Adipocyte (in vitro differentiated cells): Measurements from ENCODE around the gene CARD11.

Experiments used
- DNase-seq: peaks from one replicate; pipeline ENCODE4 v3.0.0-alpha.2; 2015; ENCODE audit warnings: low read depth
- H3K27me3 ChIP-seq: replicated peaks from 2 replicates; pipeline ENCODE4 v1.7.0; 2013; ENCODE audit warnings: mild to moderate bottlenecking, low read length, moderate library complexity; ENCODE audit not compliant: control insufficient read depth, insufficient read depth
- H3K36me3 ChIP-seq: 2 replicates; pipeline ENCODE4 v1.7.0; 2013; ENCODE audit warnings: low read length, mild to moderate bottlenecking, moderate library complexity; ENCODE audit not compliant: control insufficient read depth, insufficient read depth, severe bottlenecking
- H3K4me1 ChIP-seq: 2 replicates; pipeline ENCODE4 v1.7.0; 2013; ENCODE audit warnings: mild to moderate bottlenecking, low read length, moderate library complexity; ENCODE audit not compliant: control insufficient read depth, insufficient read depth
- H3K4me3 ChIP-seq: 2 replicates; pipeline ENCODE4 v1.7.0; 2013; ENCODE audit warnings: mild to moderate bottlenecking, low read length, moderate library complexity
- H3K9ac ChIP-seq: 2 replicates; pipeline ENCODE4 v1.7.0; 2013; ENCODE audit warnings: mild to moderate bottlenecking, low read length, moderate library complexity
- H3K9me3 ChIP-seq: 2 replicates; pipeline ENCODE4 v1.7.0; 2013; ENCODE audit warnings: mild to moderate bottlenecking, low read length, moderate library complexity; ENCODE audit not compliant: control insufficient read depth

Gene CARD11

DNA sequence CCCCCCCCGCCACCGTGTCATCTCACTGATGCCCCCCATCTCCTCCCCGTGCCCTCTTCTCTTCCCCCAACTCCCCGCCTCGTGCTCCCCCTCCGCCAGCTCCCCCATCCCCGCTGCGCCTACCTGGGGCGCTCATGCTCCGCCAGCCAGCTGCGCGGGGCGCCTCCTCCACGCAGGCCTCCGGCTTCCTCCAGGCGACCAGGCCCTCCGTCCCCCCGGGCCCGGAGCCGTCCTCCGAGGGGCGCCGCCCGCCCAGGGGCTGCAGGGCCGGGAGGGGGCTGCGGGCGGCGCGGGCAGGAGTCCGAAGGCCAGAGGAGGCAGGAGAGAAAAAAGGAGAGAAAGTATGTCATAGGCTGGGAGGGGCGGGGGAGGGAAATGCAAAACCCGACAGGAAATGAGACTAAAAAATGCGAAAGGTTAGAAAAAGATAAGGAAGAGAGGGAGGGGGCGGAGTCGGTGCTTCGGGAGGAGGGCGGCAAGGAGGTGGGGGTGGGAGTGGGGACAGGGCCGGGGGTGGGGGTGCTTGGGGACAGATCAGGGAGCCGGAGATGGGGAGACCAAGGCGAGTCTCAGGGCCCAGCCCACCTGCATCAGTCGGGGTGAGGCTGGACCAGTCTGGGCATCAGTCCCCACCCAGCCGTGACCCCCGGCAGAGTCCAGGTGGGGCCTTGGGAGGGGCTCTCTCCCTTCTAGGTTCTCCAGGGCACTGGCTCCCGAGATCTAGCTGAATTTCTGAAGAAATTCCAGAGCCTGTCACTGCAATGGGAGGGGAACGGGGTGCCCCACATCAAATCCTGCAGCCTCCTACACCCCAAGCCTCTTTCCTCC, at the start of gene CARD11:
CARD11 (minus strand) TSS at position 324 of the 828 bp plus-strand sequence. CDS start 85,361 bp downstream, outside the sequence.
- no peaks in the 10 kb centered on the region for H3K9me3 ChIP-seq
- peaks cover 6% of the 10 kb centered on the region for H3K27me3 ChIP-seq
- no peak within 1 kb of the TSS for H3K4me3 ChIP-seq
- no peak within 1 kb of the TSS for H3K9ac ChIP-seq
- H3K36me3 ChIP-seq = no peaks in the 10 kb centered on the region
- no peak for DNase-seq
- H3K4me1 ChIP-seq = no peaks in the 10 kb centered on the region

DNA sequence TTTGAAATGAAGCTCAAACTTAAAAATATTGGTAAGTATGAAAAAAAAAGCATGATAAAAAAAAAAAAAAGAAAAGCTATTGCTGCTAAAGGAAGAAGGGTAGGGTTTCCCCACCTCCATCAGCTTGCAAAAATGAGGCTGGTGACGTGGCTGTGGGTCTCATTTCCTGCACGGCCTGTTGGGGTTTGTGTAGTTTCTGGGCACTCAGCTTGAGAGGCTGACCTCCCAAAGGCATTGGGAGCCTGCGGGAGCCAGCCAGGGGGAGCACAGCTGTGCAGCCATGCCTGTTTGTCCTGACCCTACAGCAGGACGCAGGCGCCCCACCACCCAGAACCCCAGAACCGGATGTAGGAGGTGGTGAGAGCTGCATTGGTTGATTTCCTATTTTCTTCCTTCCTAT, 48.8 kb upstream of the CARD11 start:
- no peak for DNase-seq
- Histone ChIP-seq H3K4me3 (no peak overlapping the region), H3K9ac (no peak overlapping the region)

DNA sequence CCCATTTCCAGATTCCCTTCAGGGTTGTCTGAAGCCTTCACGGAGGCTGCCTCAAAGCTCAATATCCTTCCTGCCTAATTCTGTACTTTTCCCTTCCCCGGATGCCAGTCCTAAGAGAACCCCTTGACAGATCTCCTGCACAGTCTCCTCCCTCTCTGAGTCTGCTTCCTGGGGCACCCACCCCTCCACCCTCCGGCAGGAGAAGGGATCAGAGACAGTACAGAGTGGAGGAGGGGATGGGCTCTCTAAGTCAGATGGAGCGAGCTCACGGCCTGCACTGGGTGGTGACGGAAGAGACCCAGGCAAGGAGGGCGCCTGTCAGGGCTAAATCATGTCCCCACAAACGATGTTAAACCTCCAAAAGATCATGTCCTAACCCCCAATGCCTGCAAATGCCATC, 48.0 kb upstream of the CARD11 start:
- Histone ChIP-seq H3K4me3 (no peak overlapping the region), H3K9ac (no peak overlapping the region), H3K36me3 (no peaks in the 10 kb centered on the region), H3K4me1 (no peaks in the 10 kb centered on the region), H3K27me3 (peaks cover 9% of the 10 kb centered on the region), H3K9me3 (peaks cover 3% of the 10 kb centered on the region)
- DNase-seq = no peak

More for the DNA sequence above, 48.8 kb upstream of the CARD11 start:
- H3K9me3 ChIP-seq = peaks cover 3% of the 10 kb centered on the region
- H3K4me1 ChIP-seq = no peaks in the 10 kb centered on the region
- H3K36me3 ChIP-seq = no peaks in the 10 kb centered on the region
- peaks cover 1% of the 10 kb centered on the region for H3K27me3 ChIP-seq

GRCh38 chr7:3089493-3089892, 45.8 kb upstream of the CARD11 start:
- H3K9ac ChIP-seq = no peak overlapping the region
- peaks cover 12% of the 10 kb centered on the region for H3K27me3 ChIP-seq
- DNase-seq = no peak
- no peaks in the 10 kb centered on the region for H3K4me1 ChIP-seq
- H3K36me3 ChIP-seq = no peaks in the 10 kb centered on the region
- no peaks in the 10 kb centered on the region for H3K9me3 ChIP-seq
- H3K4me3 ChIP-seq = no peak overlapping the region

- H3K4me1 ChIP-seq = no peaks in the 10 kb centered on the region
- no peak overlapping the region for H3K9ac ChIP-seq
- no peaks in the 10 kb centered on the region for H3K9me3 ChIP-seq
- H3K36me3 ChIP-seq = no peaks in the 10 kb centered on the region
- peaks cover 12% of the 10 kb centered on the region for H3K27me3 ChIP-seq
- H3K4me3 ChIP-seq = no peak overlapping the region
- no peak for DNase-seq
Measured at GRCh38 chr7:3087243-3087755, 43.6 kb upstream of the CARD11 start.

DNA sequence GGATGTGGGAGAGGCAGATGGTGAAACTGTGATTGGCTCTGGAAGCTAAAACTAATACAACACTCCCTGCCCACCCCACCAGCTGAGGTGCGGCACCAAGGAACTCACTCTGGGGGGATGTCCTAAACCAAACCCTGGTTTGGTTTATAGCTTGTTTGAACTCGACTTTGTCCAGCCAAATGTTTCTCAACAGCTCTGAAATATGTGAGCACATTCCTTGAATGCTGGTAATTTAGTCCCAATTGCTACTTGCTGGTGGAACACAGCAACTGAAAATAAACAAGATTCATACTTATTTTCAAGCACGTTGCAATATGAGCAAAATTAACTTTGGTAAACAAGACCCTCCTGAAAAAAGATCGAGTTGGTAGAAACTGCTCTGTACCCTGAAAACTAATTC, 39.7 kb upstream of the CARD11 start:
- peak; percentile 1 for DNase-seq
- H3K4me1 ChIP-seq = no peaks in the 10 kb centered on the region
- peaks cover 12% of the 10 kb centered on the region for H3K27me3 ChIP-seq
- no peaks in the 10 kb centered on the region for H3K36me3 ChIP-seq
- H3K4me3 ChIP-seq = no peak overlapping the region
- no peaks in the 10 kb centered on the region for H3K9me3 ChIP-seq
- no peak overlapping the region for H3K9ac ChIP-seq

DNA sequence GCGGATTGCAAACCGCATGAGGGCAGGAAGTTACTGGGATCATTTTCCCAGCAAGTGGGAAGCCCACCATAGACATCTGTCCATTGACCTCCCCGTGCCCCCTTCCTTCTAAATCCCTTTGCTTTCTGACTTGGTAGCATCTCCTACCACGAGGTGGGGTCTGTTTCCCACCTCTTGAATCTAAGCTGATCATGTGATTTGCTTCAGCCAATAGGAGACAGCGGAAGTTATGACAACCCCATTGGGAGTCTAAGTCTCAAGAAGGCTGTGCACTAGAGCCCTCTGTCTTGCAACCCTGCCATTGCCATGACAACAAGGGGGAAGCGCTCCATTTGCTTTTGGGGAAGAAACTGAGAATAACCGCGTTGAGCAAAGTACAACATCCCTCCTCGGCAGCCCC, 39.2 kb upstream of the CARD11 start:
- Histone ChIP-seq H3K9me3 (no peaks in the 10 kb centered on the region), H3K4me3 (no peak overlapping the region), H3K36me3 (no peaks in the 10 kb centered on the region), H3K9ac (no peak overlapping the region), H3K4me1 (no peaks in the 10 kb centered on the region), H3K27me3 (peaks cover 12% of the 10 kb centered on the region)
- DNase-seq = no peak

- H3K4me3 ChIP-seq = no peak overlapping the region
- no peak for DNase-seq
- no peaks in the 10 kb centered on the region for H3K9me3 ChIP-seq
- no peaks in the 10 kb centered on the region for H3K36me3 ChIP-seq
- H3K9ac ChIP-seq = no peak overlapping the region
- H3K27me3 ChIP-seq = peaks cover 10% of the 10 kb centered on the region
- no peaks in the 10 kb centered on the region for H3K4me1 ChIP-seq
Measured at GRCh38 chr7:3082386-3082785, 38.7 kb upstream of the CARD11 start.

- DNase-seq = no peak
- no peak overlapping the region for H3K9ac ChIP-seq
- no peak overlapping the region for H3K4me3 ChIP-seq
Measured at GRCh38 chr7:3080106-3080505, 36.4 kb upstream of the CARD11 start.

DNA sequence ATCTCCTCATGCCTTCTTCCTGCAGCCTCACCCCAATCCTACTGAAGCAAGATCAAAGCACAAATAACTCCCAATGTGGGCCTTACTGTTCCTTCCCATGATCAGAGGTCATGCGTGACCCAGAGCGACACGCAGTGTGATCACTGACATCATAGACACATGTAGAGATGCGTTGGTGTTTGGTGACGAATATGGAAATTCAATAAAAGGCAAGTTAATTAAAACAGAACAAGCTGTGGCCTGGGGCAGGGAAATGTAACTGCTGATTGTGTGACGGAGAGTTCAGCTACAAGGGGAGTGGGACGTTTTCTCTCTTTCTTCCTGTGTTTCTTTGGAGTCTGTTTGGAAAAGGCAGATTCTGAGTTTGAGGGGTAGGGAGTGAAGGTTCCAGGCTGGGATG, 34.8 kb upstream of the CARD11 start:
- no peaks in the 10 kb centered on the region for H3K4me1 ChIP-seq
- H3K36me3 ChIP-seq = no peaks in the 10 kb centered on the region
- no peak overlapping the region for H3K4me3 ChIP-seq
- H3K9ac ChIP-seq = no peak overlapping the region
- H3K9me3 ChIP-seq = peaks cover 10% of the 10 kb centered on the region
- no peak for DNase-seq
- no peaks in the 10 kb centered on the region for H3K27me3 ChIP-seq

More at GRCh38 chr7:3080106-3080505, 36.4 kb upstream of the CARD11 start:
- H3K4me1 ChIP-seq = no peaks in the 10 kb centered on the region
- H3K9me3 ChIP-seq = peaks cover 8% of the 10 kb centered on the region
- H3K27me3 ChIP-seq = no peaks in the 10 kb centered on the region
- H3K36me3 ChIP-seq = no peaks in the 10 kb centered on the region

DNA sequence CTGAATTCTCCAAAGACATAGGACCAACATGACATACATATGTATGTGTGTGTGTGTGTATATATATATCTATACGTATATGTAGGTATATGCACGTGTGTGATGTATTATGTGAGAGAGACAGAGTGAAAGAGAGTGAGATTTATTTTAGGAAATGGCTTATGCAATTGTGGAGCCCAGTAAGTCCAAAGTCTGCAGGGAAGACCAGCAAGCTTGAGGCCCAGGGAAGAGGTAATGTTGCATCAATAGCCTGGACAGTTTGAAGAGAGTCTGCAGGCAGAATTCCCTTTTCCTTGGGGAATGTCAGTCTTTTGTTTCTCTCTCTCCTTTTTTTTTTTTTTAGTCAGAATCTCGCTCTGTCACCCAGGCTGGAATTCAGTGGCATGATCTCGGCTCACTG, 33.0 kb upstream of the CARD11 start:
- H3K27me3 ChIP-seq = no peaks in the 10 kb centered on the region
- no peaks in the 10 kb centered on the region for H3K36me3 ChIP-seq
- H3K9ac ChIP-seq = no peak overlapping the region
- no peak for DNase-seq
- peaks cover 10% of the 10 kb centered on the region for H3K9me3 ChIP-seq
- H3K4me1 ChIP-seq = no peaks in the 10 kb centered on the region
- H3K4me3 ChIP-seq = no peak overlapping the region
